Ishikawa (cell line): ENCODE data around the gene GPR39.

ENCODE experiments used
- CEBPB ChIP-seq: IDR thresholded peaks from 2 replicates; pipeline ENCODE4 v1.6.1; 2012
- CREB1 ChIP-seq: IDR thresholded peaks from 2 replicates; pipeline ENCODE4 v1.6.1; 2012; ENCODE audit warnings: low read depth
- EGR1 ChIP-seq: IDR thresholded peaks from 2 replicates; pipeline ENCODE4 v1.6.1; 2012
- EP300 ChIP-seq: IDR thresholded peaks from 2 replicates; pipeline ENCODE4 v1.6.1; 2012; ENCODE audit warnings: borderline replicate concordance
- FOXM1 ChIP-seq: IDR thresholded peaks from 2 replicates; pipeline ENCODE4 v1.6.1; 2012; ENCODE audit warnings: low read depth, borderline replicate concordance
- NFIC ChIP-seq: IDR thresholded peaks from 2 replicates; pipeline ENCODE4 v1.6.1; 2012
- RAD21 ChIP-seq: IDR thresholded peaks from 2 replicates; pipeline ENCODE4 v1.6.1; 2012; ENCODE audit warnings: low read depth
- REST ChIP-seq: IDR thresholded peaks from 2 replicates; pipeline ENCODE4 v1.6.1; 2012; ENCODE audit warnings: low read depth, mild to moderate bottlenecking
- TAF1 ChIP-seq: IDR thresholded peaks from 2 replicates; pipeline ENCODE4 v1.6.1; 2012; ENCODE audit warnings: low read depth, mild to moderate bottlenecking
- TCF12 ChIP-seq: IDR thresholded peaks from 2 replicates; pipeline ENCODE4 v1.6.1; 2012; ENCODE audit warnings: low read depth
- TEAD4 ChIP-seq: IDR thresholded peaks from 2 replicates; pipeline ENCODE4 v1.6.1; 2012
- YY1 ChIP-seq: IDR thresholded peaks from 2 replicates; pipeline ENCODE4 v1.6.1; 2012; ENCODE audit warnings: low read depth
- ZBTB7A ChIP-seq: IDR thresholded peaks from 2 replicates; pipeline ENCODE4 v1.6.1; 2012; ENCODE audit warnings: low read depth
- TF ChIP-seq, protein P1 (sequence below): IDR thresholded peaks from 2 replicates; pipeline ENCODE4 v1.6.1; 2012
- TF ChIP-seq, protein P2 (sequence below): IDR thresholded peaks from 2 replicates; pipeline ENCODE4 v1.6.1; 2012

GPR39 gene

DNA sequence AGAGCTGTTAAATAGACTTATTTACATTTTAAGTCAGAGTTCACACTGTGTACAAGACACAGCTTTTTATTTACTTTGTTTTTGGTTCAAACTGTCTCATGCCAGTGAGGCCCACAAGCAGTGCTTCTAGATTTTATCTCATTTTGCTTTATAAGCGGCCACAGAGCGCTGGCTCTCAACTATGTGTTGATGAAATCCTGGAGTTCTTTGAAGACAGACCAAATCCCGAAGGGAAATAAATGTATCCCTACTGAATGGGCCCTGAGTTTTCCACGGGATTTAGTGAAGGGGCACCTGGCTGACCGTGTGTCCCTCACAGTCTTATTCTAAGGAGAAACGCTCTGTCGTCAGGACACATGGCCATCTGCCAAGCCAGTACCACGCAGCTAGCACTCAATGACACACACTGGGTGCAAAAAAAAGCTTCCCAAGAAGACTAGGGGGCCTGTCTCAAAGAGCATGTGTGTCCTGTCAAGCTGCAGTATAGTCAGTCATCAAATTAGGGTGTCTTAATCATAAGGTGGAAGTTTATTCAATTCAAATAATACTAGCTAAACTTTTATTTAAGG, 230.0 kb downstream of the GPR39 start:
- no peak for TF ChIP-seq TAF1
- TF ChIP-seq EGR1 = no peak
- no peak for TF ChIP-seq REST
- TF ChIP-seq, protein P1, sequence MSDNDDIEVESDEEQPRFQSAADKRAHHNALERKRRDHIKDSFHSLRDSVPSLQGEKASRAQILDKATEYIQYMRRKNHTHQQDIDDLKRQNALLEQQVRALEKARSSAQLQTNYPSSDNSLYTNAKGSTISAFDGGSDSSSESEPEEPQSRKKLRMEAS = no peak
- TF ChIP-seq EP300 = no peak
- TF ChIP-seq CREB1 = no peak
- no peak for TF ChIP-seq FOXM1
- TF ChIP-seq ZBTB7A = no peak
- TF ChIP-seq, protein P2, sequence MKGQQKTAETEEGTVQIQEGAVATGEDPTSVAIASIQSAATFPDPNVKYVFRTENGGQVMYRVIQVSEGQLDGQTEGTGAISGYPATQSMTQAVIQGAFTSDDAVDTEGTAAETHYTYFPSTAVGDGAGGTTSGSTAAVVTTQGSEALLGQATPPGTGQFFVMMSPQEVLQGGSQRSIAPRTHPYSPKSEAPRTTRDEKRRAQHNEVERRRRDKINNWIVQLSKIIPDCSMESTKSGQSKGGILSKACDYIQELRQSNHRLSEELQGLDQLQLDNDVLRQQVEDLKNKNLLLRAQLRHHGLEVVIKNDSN = no peak
- no peak for TF ChIP-seq TCF12
- TF ChIP-seq CEBPB = no peak
- no peak for TF ChIP-seq TEAD4
- TF ChIP-seq RAD21 = no peak
- TF ChIP-seq YY1 = no peak
- TF ChIP-seq NFIC = no peak

GRCh38 chr2:132651115-132652045, 234.8 kb downstream of the GPR39 start:
- TF ChIP-seq EP300 (no peak), TAF1 (no peak), RAD21 (peak; percentile 60)

- TF ChIP-seq NFIC (no peak), YY1 (no peak), FOXM1 (no peak), RAD21 (no peak), CEBPB (no peak), ZBTB7A (no peak), EGR1 (no peak), TEAD4 (no peak), EP300 (no peak), CREB1 (no peak), TCF12 (no peak), TAF1 (no peak), REST (no peak)
- TF ChIP-seq, protein P1 = no peak
- TF ChIP-seq, protein P2 = no peak
Observed at GRCh38 chr2:132652474-132652873, 235.9 kb downstream of the GPR39 start.

- TF ChIP-seq TEAD4 = no peak
- TF ChIP-seq, protein P1 = no peak
Observed at GRCh38 chr2:132654335-132654734, 237.7 kb downstream of the GPR39 start.

DNA sequence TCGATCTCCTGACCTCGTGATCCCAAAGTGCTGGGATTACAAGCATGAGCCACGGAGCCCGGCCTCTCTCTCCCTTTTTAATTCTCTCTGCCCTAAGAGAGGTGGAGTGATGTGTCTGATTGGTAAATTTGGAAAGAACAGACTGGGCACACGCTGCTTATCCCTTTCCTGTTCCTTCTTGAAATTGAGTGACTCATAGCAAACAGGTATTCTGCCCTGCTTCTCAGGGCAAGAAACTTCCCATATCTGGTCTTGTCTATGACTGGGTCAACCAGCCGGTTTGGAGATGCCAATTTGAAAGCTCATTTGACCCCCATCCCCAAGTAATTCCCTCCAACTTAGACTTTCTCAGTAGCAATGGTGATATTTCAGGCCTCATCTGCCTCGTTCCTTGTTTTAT, 238.4 kb downstream of the GPR39 start:
- no peak for TF ChIP-seq EGR1
- no peak for TF ChIP-seq CEBPB
- TF ChIP-seq, protein P2 = no peak
- TF ChIP-seq, protein P1 = no peak
- TF ChIP-seq CREB1 = no peak
- no peak for TF ChIP-seq RAD21
- TF ChIP-seq TAF1 = no peak
- TF ChIP-seq EP300 = no peak
